ENCODE data around the gene PHOX2B.

The PHOX2B gene

DNA sequence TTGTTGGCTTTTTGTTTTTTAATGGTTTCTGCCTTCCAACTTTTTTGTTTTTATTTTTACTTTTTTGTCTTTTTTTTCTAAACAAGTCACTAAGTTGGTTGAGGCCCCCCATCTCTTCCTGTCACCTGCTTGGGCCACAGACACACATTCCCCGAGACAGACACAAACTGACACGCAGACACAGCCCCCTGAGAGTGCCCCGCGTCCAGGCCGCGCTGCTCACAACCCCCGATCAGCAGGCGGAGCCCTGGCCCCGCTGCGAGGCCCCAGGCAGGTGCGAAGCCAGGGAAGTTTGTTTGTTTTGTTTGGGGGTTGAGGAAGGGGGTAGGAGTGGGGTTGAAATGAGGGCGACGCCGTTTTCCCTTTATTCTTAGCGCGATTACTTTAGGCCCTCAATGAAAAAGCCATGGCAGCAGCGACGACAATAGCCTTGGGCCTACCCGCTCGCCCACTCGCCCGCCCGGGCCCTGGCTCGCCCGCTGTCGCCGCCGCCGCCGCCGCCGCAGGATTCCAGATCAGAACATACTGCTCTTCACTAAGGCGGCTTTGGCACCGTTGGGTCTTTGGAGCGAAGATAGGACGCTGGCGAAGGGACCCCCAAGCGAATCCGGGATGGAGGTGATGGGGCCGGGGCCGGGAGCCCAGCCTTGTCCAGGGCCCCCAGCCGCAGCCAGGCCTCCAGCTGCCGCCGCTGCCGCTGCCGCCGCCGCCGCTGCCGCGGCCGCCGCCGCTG lies 3.1 kb downstream of the PHOX2B start:
- no peak for TF ChIP-seq ZNF8 (CRISPR knock-in tag; IDR thresholded peaks at IDR 0.05)
- TF ChIP-seq TCF4 (CRISPR knock-in tag; IDR thresholded peaks at IDR 0.05; ENCODE audit: borderline replicate concordance): no peak
- TF ChIP-seq TOX (CRISPR knock-in tag; IDR thresholded peaks at IDR 0.05; ENCODE audit: borderline replicate concordance): no peak
- no peak for TF ChIP-seq ZFP30 (CRISPR knock-in tag; IDR thresholded peaks at IDR 0.05)
- TF ChIP-seq, protein P1, sequence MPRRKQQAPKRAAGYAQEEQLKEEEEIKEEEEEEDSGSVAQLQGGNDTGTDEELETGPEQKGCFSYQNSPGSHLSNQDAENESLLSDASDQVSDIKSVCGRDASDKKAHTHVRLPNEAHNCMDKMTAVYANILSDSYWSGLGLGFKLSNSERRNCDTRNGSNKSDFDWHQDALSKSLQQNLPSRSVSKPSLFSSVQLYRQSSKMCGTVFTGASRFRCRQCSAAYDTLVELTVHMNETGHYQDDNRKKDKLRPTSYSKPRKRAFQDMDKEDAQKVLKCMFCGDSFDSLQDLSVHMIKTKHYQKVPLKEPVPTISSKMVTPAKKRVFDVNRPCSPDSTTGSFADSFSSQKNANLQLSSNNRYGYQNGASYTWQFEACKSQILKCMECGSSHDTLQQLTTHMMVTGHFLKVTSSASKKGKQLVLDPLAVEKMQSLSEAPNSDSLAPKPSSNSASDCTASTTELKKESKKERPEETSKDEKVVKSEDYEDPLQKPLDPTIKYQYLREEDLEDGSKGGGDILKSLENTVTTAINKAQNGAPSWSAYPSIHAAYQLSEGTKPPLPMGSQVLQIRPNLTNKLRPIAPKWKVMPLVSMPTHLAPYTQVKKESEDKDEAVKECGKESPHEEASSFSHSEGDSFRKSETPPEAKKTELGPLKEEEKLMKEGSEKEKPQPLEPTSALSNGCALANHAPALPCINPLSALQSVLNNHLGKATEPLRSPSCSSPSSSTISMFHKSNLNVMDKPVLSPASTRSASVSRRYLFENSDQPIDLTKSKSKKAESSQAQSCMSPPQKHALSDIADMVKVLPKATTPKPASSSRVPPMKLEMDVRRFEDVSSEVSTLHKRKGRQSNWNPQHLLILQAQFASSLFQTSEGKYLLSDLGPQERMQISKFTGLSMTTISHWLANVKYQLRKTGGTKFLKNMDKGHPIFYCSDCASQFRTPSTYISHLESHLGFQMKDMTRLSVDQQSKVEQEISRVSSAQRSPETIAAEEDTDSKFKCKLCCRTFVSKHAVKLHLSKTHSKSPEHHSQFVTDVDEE (CRISPR knock-in tag; IDR thresholded peaks at IDR 0.05): no peak
- no peak for TF ChIP-seq GLIS3 (CRISPR knock-in tag; IDR thresholded peaks at IDR 0.05)
- TF ChIP-seq ZC3H10 (CRISPR knock-in tag; IDR thresholded peaks at IDR 0.05): no peak
- no peak for TF ChIP-seq RARB (CRISPR knock-in tag; IDR thresholded peaks at IDR 0.05)
- TF ChIP-seq SNAI2 (CRISPR knock-in tag; IDR thresholded peaks at IDR 0.05): no peak
- no peak for TF ChIP-seq BACH2 (CRISPR knock-in tag; IDR thresholded peaks at IDR 0.05; ENCODE audit: borderline replicate concordance)
- TF ChIP-seq CSRNP3 (CRISPR knock-in tag; IDR thresholded peaks at IDR 0.05): no peak
- no peak for TF ChIP-seq PPARA (CRISPR knock-in tag; IDR thresholded peaks at IDR 0.05; ENCODE audit: borderline replicate concordance)
- no peak for TF ChIP-seq ESRRG (CRISPR knock-in tag; IDR thresholded peaks at IDR 0.05)
- TF ChIP-seq, protein P2, sequence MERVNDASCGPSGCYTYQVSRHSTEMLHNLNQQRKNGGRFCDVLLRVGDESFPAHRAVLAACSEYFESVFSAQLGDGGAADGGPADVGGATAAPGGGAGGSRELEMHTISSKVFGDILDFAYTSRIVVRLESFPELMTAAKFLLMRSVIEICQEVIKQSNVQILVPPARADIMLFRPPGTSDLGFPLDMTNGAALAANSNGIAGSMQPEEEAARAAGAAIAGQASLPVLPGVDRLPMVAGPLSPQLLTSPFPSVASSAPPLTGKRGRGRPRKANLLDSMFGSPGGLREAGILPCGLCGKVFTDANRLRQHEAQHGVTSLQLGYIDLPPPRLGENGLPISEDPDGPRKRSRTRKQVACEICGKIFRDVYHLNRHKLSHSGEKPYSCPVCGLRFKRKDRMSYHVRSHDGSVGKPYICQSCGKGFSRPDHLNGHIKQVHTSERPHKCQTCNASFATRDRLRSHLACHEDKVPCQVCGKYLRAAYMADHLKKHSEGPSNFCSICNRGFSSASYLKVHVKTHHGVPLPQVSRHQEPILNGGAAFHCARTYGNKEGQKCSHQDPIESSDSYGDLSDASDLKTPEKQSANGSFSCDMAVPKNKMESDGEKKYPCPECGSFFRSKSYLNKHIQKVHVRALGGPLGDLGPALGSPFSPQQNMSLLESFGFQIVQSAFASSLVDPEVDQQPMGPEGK (CRISPR knock-in tag; IDR thresholded peaks at IDR 0.05; ENCODE audit: borderline replicate concordance): no peak
- no peak for TF ChIP-seq ISL1 (CRISPR knock-in tag; IDR thresholded peaks at IDR 0.05)
- TF ChIP-seq CSDC2 (CRISPR knock-in tag; IDR thresholded peaks at IDR 0.05): no peak
- TF ChIP-seq, protein P3, sequence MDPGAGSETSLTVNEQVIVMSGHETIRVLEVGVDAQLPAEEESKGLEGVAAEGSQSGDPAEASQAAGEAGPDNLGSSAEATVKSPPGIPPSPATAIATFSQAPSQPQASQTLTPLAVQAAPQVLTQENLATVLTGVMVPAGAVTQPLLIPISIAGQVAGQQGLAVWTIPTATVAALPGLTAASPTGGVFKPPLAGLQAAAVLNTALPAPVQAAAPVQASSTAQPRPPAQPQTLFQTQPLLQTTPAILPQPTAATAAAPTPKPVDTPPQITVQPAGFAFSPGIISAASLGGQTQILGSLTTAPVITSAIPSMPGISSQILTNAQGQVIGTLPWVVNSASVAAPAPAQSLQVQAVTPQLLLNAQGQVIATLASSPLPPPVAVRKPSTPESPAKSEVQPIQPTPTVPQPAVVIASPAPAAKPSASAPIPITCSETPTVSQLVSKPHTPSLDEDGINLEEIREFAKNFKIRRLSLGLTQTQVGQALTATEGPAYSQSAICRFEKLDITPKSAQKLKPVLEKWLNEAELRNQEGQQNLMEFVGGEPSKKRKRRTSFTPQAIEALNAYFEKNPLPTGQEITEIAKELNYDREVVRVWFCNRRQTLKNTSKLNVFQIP (CRISPR knock-in tag; IDR thresholded peaks at IDR 0.05; ENCODE audit: borderline replicate concordance, low read depth): no peak
- no peak for TF ChIP-seq ZNF565 (CRISPR knock-in tag; conservative IDR thresholded peaks at IDR 0.05; ENCODE audit: low read depth)
- no peak for TF ChIP-seq ZNF70 (CRISPR knock-in tag; IDR thresholded peaks at IDR 0.05)
- ATAC-seq: no peak

DNA sequence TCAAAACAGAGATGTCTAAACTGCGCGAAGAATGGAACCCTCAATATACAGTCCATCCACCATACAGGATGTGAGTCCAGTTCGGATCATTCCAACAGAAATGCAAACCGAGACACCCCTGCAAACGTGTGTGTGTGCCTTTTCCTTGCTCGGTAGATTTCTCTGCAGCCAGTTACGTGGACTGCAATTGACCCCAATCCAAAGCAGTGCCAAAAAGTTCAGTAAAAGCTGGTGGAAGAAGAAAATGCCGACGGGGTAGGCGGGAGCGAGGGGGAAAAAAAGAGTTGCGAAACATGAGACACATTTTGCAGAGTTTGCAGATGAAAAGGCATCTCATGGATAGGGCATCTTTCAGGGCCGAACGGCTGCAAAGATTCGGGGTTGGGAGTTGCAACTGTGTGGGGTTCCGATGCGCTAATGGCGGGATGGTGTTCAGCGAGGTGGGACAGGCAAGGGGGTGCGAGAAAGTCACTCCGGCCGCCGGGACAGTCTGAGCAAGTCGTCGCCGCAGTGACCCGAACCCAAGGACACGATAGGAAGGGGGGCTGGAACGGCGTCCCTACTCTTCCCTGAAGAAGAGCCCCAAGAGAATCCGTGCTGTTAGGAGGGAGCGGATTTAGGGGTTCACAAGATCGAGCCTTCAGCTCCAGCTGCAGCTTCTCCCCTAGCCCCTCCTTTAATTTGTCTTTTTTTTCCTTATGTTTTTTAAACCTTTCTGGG lies 3.8 kb downstream of the PHOX2B start:
- no peak for ATAC-seq
- no peak for TF ChIP-seq ZNF8 (CRISPR knock-in tag; IDR thresholded peaks at IDR 0.05)
- no peak for TF ChIP-seq SNAI2 (CRISPR knock-in tag; IDR thresholded peaks at IDR 0.05)
- no peak for TF ChIP-seq ZC3H10 (CRISPR knock-in tag; IDR thresholded peaks at IDR 0.05)
- TF ChIP-seq, protein P1 (CRISPR knock-in tag; IDR thresholded peaks at IDR 0.05): no peak
- TF ChIP-seq RARB (CRISPR knock-in tag; IDR thresholded peaks at IDR 0.05): no peak
- no peak for TF ChIP-seq ARNTL (CRISPR knock-in tag; IDR thresholded peaks at IDR 0.05; ENCODE audit: borderline replicate concordance, low read depth)
- no peak for TF ChIP-seq ZNF565 (CRISPR knock-in tag; conservative IDR thresholded peaks at IDR 0.05; ENCODE audit: low read depth)
- TF ChIP-seq BACH2 (CRISPR knock-in tag; IDR thresholded peaks at IDR 0.05; ENCODE audit: borderline replicate concordance): no peak
- TF ChIP-seq, protein P3 (CRISPR knock-in tag; IDR thresholded peaks at IDR 0.05; ENCODE audit: borderline replicate concordance, low read depth): no peak
- TF ChIP-seq GLIS3 (CRISPR knock-in tag; IDR thresholded peaks at IDR 0.05): no peak
- TF ChIP-seq ZFP30 (CRISPR knock-in tag; IDR thresholded peaks at IDR 0.05): no peak
- TF ChIP-seq TOX (CRISPR knock-in tag; IDR thresholded peaks at IDR 0.05; ENCODE audit: borderline replicate concordance): no peak
- no peak for TF ChIP-seq PPARA (CRISPR knock-in tag; IDR thresholded peaks at IDR 0.05; ENCODE audit: borderline replicate concordance)
